HG03460 (cell line): Measurements from ENCODE around the gene CFAP46.
"Not testable (repeated sequence)": the region's sequence is repeated elsewhere in the genome, so short reads cannot be mapped to it uniquely, and the experiment has no call there.

Experiments
- ATAC-seq: cut with Tn5 transposase; IDR thresholded peaks from one replicate; pipeline ENCODE4 v1.9.1; 2021; ENCODE audit not compliant: unreplicated experiment

Gene CFAP46

DNA sequence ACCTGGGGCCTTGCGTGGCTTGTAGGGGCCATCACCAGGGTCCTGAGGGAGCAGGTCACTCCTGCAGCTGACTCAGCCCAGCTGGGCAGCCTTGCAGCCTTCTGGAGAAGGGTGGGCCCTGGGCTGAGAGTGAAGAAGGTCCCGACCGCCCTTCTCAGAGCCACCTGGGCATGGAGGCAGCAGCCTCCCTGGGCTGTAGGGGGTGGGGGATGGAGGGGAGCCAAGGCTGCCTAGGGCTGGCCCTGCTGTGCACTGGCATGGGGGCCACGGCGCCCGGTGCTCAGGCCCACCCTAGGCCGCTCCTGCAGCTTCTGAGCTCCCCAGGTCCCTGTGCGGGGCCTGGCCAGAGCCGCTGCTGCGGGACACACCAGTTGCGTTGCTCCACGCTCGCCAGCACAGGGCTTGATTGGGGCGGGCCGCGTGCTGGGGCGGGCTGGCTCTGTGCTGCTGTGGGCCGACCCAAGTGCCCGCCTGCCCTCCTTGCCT lies 92.8 kb downstream of the CFAP46 start:
- no peak for ATAC-seq

DNA sequence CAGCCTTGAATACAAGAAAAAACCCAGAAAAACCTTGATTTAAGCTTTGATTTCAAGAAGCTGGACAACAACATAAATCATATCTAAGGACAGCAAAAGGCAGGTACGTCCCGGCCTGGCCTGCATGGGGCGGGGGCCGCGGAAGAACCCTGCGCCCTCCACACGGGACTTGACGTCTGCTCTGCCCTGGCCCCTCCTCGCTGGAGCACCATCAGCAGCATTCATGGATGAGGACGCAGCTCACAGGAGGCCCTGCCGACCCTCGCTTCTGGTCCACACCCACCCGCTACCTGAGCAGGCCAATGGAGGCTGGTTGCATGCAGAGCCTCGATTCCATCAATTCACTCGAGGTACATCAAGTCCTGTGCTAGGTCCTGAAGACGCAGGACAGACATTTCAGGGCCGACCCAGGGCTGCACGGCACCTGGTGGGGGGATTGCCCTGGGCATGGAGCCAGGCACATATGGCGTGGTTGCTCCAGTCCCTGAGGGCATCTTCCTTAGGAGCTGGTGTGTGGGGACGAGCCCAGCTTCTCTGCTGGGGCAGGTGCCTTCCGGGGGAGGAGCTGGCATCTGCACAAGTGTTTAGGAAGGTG lies 93.3 kb downstream of the CFAP46 start:
- no peak for ATAC-seq

DNA sequence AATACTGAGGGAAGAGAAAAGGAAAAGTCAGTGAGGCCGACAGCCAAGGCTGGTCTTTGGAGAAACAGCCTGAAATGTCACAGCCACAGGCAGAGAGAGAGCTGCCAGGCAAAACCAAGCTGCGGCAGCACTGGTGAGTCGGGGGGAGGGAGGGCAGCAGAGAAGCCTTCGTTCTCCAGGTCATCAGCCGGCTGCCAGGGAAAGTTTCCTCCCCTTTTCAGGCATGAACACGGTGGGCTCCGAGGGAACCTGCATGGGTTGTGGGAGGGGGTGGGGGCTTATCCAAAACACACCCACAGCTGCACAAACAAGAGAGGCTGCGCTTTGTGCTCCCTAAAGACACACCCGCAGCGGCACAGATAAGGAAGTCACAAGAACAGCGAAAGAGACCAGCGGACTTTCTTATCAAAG lies 94.1 kb downstream of the CFAP46 start:
- no peak for ATAC-seq

DNA sequence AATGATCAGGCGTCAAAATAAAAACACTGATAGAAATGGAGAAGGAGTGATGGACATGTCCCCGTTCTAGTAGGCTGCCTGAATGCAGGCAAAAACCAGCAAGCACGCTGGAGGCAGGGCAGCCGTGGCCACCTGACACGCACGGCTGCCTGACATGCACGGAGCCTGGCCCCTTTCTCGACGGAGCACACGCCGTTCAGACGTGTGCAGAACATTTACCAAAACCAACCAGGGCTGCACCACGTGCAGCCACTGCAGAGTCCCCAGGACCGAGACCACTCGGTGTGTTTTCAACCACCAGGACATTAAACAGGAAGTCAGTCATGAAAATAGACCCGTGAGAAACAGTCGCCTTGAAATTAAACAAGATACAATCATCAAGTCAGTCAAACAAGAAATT lies 94.5 kb downstream of the CFAP46 start:
- no peak for ATAC-seq

DNA sequence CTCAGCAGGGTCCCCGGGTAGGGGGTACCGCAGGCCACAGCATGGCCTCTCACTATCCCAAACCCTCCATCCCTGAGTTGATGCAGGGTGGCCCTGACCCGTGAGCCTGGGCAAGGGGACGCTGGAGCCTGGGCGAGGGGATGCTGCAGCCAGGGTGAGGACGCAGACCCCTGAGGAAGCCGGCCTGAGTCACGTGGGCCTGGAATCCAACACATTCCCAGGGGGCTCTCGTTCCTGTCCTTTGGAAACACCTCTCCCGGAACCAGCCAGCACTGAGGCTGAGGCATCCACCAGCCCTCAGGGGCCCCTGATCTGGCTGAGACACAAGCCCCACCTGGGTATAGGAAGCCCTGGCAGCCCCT lies 95.0 kb downstream of the CFAP46 start:
- ATAC-seq, result no peak

DNA sequence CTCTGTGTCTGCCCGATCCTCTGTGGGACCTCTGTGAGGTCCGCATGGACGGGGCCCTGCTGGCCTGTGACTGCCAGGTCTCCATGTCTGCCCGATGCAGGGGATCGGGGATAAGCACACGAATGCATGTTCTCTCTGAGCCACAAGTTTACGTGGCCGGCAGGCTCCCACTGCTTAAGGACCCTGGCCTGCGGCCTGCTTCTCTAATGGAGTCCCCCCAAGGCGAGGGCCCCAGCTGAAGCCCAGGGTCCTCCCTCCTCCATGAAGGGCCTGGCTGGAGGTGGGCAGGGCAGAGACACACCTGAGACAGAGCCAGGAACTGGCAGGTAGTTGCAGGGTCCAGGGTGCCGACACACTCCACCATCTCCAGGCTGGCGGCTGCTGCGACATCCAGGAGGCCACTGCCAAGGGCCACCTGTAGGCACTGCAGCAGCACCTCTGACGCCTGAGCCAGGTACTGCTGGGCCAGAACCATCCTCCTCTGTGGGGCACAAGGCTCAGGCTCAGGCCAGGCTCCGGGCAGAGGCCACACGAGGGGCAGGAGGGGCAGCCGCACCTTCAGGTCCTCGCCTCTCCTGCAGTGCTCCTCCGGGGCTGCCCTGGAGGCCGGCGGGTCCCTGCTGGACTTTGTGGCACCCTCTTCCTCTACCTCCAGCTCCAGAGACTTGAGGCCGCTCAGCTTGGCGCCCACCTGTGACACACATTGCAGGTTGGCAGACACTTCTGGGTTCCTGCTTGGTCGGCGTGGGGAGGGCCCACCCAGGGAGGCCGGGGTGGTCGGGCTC lies 95.5 kb downstream of the CFAP46 start:
- ATAC-seq, result no peak

DNA sequence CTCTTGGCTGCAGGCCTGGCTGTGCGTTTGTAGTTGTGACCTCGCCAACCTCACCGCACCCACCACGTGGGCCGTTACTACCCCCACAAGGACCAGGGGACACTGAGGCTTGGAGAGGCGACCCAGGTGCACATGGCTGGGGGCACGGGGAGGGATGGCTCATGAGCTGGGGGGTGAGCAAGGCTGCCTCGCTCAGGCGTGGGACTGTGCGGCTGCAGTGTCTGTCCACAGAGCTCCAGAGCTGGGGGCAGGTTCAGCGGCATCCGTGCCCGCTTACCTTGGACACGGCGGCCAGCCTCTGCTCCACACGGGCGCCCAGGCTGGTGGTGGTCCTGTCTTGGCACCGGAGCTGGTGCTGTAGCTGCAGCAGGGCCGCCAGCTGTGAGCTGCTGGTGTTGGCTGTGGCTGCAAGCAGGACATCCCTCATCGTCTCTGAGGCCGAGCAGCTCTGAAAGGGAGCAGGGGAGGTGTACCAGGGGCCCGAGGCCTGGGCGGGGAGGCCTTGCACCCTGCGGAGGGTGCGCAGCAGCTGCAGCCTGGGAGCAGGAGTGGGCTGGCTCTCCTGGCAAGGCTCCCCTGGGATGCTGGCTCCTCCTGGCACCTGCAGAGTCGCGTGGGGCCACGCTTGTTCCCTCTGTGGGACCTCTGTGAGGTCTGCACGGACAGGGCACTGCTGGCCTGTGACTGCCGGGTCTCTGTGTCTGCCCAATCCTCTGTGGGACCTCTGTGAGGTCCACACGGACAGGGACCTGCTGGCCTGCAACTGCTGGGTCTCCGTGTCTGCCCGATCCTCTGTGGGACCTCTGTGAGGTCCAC lies 96.4 kb downstream of the CFAP46 start:
- ATAC-seq, result no peak

DNA sequence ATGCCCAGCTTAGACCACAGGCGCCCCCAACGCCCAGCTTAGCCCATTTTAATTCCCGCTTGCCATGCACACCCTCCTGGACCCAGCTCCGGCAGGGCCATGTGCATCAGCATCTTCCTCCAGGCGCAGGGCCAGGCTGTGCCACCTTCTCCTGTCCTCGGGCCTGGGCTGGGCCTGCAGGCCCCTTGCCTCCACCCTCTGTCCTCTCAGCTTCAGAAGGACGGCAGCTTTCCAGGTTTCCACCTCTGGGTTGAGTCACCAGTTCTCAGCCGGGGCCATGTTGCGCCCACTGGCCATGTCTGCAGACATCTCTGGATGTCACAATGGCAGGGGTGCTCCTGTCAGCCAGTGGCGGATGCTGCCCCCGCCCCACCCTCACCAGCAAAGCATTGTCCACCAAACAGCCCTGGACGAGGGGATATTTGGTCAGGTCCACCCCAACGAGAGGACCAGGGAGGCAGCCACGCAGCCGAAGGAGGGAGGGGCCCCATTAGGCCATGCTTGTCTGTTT lies 97.3 kb downstream of the CFAP46 start:
- no peak for ATAC-seq

DNA sequence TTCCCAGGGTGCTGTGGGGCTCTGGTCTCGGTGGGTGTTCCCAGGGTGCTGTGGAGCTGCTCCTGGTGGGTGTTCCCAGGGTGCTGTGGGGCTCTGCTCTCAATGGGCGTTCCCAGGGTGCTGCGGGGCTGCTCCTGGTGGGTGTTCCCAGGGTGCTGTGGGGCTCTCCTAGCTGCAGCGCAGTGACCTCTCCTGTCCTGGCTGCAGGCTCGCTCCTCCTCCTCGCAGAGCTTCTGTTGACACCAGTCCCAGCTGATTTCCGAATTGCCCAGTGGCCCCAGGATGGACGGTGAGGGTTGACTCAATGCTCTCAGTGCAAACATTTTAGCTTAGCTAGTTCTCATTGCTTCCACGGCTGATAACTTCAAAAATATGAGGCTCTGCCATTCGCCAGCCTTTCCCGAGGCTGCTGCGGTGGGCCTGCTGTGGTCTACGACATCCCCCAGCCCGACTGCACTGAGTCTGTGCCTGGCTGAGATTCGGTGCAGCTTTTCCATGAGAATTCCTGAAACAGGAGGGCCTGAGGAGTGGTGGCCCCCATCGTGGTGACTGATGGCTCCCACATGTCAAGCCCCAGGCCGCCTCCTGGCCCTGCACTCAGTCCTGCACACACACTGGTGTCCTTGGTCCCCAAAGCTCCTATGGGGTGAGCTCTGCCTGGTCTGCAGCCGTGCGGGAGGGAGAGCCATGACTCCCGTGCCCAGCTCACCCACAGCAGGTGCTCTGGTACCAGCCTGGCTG lies 98.1 kb downstream of the CFAP46 start:
- no peak for ATAC-seq

DNA sequence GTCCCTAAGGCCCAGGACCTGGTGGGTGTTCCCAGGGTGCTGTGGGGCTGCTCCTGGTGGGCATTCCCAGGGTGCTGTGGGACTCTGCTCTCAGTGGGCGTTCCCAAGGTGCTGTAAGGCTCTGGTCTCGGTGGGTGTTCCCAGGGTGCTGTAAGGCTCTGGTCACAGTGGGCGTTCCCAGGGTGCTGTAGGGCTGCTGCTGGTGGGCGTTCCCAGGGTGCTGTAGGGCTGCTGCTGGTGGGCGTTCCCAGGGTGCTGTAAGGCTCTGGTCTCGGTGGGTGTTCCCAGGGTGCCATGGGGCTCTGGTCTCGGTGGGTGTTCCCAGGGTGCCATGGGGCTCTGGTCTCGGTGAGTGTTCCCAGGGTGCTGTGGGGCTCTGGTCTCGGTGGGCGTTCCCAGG lies 99.1 kb downstream of the CFAP46 start:
- not testable (repeated sequence) for ATAC-seq

DNA sequence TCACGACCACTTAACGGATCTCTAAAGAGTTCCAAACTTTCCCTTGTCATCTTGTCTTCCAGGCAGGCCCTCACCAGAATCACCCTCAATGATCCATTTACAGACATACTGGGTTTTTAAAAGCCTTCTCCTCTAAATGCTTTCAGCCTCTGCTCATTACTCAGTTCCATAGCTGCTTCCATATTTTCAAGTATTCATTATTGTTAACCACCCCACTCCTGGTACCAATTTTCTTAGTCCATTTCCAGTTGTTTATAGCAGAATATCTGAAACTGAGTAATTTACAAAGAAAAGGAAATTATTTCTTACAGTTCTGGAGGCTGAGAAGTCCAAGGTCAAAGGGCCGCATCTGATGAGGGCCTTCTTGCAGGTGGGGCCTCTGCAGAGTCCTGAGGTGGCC lies 100.0 kb downstream of the CFAP46 start:
- no peak for ATAC-seq

DNA sequence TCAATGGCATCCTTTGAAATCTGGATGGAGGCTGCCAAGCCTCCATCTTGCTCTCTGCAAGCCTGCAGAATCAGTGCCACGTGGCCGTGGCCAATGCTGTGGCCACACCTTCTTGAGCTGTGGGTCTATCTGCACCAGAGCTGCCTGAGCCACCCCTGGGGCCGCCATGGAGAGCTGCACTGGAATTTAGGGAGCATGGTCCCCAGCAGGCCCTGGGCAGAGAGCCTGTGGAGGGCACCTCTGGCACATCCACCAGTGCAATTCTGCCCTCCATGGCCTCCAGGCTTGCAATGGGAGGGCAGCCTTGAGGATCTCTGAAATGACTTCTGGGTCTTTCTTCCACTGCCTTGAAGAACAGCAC lies 100.8 kb downstream of the CFAP46 start:
- no peak for ATAC-seq

DNA sequence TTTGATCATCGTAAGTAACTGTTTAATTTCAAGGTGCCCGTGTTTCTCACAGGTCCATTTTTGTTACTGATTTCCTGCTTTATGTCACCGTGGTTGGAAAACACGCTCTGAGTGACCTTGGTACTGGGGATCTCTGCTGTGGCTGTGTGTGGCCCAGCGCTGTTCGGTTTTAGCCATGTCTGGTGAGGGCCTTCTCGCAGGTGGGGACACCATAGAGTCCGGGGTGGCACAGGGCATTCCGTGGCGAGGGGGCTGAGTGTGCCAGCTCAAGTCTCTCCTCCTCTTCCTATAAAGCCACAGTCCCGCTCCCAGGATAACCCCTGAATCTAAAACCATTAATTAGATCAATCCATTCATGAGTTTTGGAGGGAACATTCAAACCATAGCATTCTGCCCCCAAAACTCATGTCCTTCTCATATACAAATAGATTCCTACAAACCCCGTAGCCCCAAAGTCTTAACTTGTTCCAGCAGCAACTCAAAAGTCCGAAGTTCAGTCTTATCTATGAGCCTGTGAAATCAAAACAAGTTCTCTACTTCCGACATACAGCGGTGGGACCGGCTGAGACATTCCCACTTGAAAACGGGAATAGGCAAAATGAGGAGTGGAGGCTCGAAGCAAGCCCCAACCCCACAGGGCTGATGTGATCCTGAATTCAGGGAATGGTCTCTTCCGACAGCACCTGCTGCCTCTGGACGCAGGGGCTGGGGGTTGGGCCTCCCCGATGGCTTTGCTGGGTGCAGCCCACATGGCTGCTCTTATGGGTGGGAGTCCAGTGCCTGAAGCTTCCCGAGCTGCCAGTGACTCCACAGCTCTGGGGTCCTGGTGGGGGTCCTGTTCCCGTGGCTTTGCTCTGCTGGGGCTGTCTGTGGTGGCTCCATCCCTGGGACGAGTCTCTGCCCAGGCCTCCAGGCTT lies 101.4 kb downstream of the CFAP46 start:
- ATAC-seq, result no peak

DNA sequence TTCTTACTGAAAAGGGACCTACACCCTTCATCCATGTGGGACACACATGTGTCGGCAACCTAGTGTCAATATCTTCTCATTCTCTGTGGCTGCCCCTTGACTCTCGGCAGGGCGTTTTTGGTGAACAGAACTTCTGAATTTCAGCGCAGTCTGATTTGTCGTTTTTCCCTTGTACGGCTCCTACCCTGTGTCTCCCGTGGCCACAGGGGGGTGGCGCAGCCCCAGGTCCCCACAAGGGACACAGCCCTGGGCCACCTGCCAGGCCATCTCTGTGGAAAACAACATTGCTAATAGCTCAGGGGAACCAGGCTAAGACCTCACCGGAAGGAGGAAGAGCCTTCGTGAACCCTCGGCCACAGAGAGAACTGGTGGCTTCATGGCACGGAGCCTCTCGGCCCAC lies 103.3 kb downstream of the CFAP46 start:
- no peak for ATAC-seq

DNA sequence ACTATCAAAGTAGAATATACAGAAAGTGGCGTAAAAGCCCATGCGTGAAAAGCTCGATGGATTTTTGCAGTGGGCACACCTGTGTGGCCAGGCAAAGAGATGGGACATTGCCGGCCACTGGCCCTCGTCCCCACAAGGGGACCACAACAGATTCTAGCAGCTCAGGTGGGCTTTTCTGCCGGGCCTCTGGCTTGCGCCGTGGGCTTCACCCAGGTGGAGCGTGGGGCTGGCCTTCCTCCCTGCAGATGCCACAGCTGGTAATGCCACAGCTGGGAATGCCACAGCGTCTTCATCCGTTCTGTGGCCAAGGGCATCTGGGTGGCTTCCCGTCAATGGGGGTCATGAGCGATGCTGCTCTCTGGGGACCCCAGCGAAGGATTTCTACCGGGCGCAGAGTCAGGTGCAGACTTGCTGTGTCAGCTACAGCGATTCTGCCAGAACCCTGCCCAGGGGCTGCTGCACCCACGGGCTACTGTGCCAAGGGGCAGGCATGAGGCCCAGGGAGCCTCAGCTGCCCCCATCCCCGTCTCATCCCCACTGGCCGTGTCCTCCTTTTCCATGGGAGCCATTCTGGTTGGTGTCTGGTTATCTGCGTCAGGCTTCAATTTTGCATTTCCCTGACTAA lies 103.9 kb downstream of the CFAP46 start:
- ATAC-seq, result no peak

DNA sequence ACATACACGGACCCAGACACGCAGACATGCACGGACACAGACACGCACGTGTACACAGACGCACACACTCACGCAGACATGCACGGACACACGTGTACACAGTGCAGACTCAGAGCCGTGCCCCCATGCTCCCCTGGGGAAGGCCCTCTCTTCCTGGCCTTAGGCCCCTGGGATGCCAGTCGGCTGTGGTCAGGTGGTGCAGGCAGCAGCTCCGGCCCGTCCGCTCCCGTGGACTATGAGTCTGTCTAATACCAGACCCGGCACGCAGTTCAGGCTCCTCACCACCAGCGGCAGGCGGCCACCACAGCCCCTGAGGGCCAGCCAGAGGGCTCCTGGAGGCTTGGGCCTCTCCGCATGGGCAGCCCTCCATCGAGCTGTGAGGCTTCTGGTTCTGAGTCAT lies 104.5 kb downstream of the CFAP46 start:
- no peak for ATAC-seq

DNA sequence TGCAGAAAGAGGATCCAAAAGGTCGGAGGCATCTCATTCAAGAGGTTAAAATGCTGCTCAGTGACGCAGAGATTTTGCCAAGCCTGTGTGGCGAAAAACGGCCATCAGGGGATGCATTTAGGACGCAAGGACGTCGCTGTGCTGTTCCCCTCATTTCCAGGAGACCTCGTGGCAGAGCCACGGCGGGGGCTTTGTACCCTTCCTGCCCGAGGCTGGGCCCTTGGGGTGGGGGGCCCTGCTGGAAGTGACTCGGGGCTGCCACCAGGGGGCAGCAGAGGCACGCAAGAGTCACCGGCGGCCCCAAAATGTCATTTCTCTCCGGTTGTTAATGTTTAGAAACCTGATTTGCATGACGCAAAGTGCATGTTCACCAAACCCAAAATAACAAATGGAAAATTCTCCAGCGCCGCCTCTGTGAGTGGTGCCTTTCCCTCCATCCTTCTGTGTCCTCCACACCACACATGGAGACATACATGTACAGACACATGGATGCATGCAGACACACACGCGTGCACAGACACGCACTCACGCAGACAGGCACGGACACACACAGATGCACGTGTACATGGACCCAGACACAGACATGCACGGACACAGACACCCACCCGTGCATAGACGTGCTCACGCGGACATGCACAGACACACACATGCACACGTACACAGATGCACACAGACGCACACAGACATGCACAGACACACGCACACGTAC lies 105.4 kb downstream of the CFAP46 start:
- no peak for ATAC-seq

DNA sequence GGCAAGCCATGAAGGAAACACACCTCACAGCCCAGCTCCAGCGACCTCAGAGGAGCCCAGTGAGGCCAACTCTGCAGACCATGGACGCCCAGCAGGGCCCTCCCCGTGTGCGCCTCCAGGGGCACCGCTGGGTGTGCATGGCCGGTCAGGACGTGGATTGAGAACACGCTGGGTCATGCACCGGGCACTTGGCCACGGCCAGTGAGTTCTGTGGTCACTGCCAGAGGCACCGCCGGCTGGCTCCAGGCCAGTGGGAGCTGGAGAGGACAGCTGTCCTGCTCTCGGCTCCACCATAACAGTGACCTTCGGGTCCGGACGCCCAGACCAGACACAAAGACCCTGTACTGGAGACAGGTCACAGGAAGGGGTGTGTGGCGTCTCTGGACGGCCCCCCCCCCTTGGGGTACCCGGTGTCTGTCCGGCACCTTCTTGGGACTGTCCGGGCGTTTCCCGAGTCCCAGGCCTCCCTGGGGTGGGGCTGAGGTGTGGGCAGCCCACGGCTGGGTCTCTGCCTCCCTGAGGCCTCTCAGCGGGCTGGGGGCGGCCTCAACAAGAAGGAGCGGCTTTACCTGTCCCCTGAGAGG lies 106.0 kb downstream of the CFAP46 start:
- ATAC-seq, result no peak

DNA sequence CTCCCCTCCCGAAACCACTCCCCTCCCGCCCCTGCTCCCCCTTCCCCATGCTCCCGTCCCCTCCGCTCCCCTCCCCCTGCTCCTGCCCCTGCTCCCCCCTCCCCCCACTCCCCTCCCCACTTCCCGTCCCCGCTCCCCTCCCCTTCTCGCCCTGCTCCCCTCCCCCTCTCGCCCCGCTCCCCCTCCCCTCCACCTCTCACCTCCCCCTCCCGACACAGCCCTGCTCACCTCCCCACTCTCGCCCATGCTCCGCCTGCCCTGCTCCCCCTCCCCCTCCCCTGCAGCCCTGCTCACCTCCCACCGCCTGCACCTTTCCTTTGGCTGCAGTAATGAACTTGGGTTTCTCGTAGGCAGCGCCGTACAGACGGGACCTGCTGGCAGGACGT lies 106.5 kb downstream of the CFAP46 start:
- ATAC-seq, result no peak
